Right lobe of liver (tissue), 4 donors: ENCODE data around the gene ARHGAP42.

Source experiments
- POLR2A ChIP-seq: fragments of 450-650 bp; IDR thresholded peaks from one replicate; pipeline ENCODE4 v1.6.1; 2017; ENCODE audit warnings: antibody characterized with exemption, mild to moderate bottlenecking
- TF ChIP-seq, protein P1 (sequence below), 4 donors: fragments of 200-600 bp in 3 of 4; fragments of 450-650 bp in 1 of 4; IDR thresholded peaks; one replicate each; pipeline versions ENCODE4 v1.5.1 to v1.8.0; 2016 to 2022; ENCODE audit warnings: antibody characterized with exemption in 4 of 4, mild to moderate bottlenecking in 2 of 4
- donor health status: DM: no; HTN: no; CAD: no.
- donor health status: DM: no; HTN: no; CAD: no.
- donor health status: DM: no; HTN: yes; CAD: no.

- TF ChIP-seq, protein P1, sequence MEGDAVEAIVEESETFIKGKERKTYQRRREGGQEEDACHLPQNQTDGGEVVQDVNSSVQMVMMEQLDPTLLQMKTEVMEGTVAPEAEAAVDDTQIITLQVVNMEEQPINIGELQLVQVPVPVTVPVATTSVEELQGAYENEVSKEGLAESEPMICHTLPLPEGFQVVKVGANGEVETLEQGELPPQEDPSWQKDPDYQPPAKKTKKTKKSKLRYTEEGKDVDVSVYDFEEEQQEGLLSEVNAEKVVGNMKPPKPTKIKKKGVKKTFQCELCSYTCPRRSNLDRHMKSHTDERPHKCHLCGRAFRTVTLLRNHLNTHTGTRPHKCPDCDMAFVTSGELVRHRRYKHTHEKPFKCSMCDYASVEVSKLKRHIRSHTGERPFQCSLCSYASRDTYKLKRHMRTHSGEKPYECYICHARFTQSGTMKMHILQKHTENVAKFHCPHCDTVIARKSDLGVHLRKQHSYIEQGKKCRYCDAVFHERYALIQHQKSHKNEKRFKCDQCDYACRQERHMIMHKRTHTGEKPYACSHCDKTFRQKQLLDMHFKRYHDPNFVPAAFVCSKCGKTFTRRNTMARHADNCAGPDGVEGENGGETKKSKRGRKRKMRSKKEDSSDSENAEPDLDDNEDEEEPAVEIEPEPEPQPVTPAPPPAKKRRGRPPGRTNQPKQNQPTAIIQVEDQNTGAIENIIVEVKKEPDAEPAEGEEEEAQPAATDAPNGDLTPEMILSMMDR (IDR thresholded peaks at IDR 0.05), result no peak
- TF ChIP-seq POLR2A, result no peak
Measured at GRCh38 chr11:100780470-100780869, 93.4 kb downstream of the ARHGAP42 start.
